Choroid plexus epithelial cell (primary cell): ENCODE measurements around the gene FZD8.

Experiments
- DNase-seq: peaks from one replicate; pipeline ENCODE4 v3.0.0-alpha.2; 2010; ENCODE audit warnings: low read depth
- H3K4me3 ChIP-seq: 2 replicates; pipeline ENCODE4 v1.5.1; 2011; ENCODE audit warnings: low read depth, mild to moderate bottlenecking, control low read depth, low read length, moderate library complexity
- CTCF ChIP-seq: conservative IDR thresholded peaks from 2 replicates; pipeline ENCODE4 v1.5.1; 2011; ENCODE audit warnings: low read depth, mild to moderate bottlenecking, control low read depth, inconsistent platforms, low read length, moderate library complexity

Gene FZD8

GRCh38 chr10:35614312-35614711 is 27.8 kb downstream of the FZD8 start:
- no peak overlapping the region for H3K4me3 ChIP-seq
- TF ChIP-seq CTCF, result no peak
- no peak for DNase-seq

- DNase-seq, result peak; percentile 76
- TF ChIP-seq CTCF, result peak; percentile 76
- no peak overlapping the region for H3K4me3 ChIP-seq
Observed at GRCh38 chr10:35613597-35614226, 28.4 kb downstream of the FZD8 start.

- no peak for DNase-seq
- TF ChIP-seq CTCF, result no peak
- no peak overlapping the region for H3K4me3 ChIP-seq
Observed at GRCh38 chr10:35613107-35613440, 29.0 kb downstream of the FZD8 start.

GRCh38 chr10:35612385-35613106 is 29.6 kb downstream of the FZD8 start:
- TF ChIP-seq CTCF, result no peak
- no peak for DNase-seq
- no peak overlapping the region for H3K4me3 ChIP-seq

- no peak for DNase-seq
- no peak overlapping the region for H3K4me3 ChIP-seq
- peak; percentile 30 for TF ChIP-seq CTCF
Observed at GRCh38 chr10:35611750-35612149, 30.3 kb downstream of the FZD8 start.

- H3K4me3 ChIP-seq, result peak overlapping the region; percentile 61
Observed at GRCh38 chr10:35608328-35608672, 33.8 kb downstream of the FZD8 start.

More at GRCh38 chr10:35608328-35608672, 33.8 kb downstream of the FZD8 start:
- no peak for DNase-seq
- no peak for TF ChIP-seq CTCF
